Kidney epithelial cell (primary cell): ENCODE results near the gene C11orf97. TPM values are rescaled to one million over a fixed set of nuclear protein-coding genes. Genes with fewer than 3 reads are reported as not detected.
A peak's percentile ranks its signal among the peaks of the same experiment; 100 is the strongest.

Experiments
- DNase-seq: peaks from one replicate; pipeline ENCODE4 v3.0.0-alpha.2; 2010; ENCODE audit warnings: low read depth
- H3K27me3 ChIP-seq: 2 replicates; pipeline ENCODE4 v1.6.0; 2011; ENCODE audit warnings: low read length; ENCODE audit not compliant: control insufficient read depth, insufficient read depth
- H3K36me3 ChIP-seq: 2 replicates; pipeline ENCODE4 v1.5.1; 2011; ENCODE audit warnings: low read length; ENCODE audit not compliant: control insufficient read depth, insufficient read depth
- H3K4me3 ChIP-seq: 2 replicates; pipeline ENCODE4 v1.5.1; 2011; ENCODE audit warnings: low read depth, mild to moderate bottlenecking, control low read depth, low read length
- total RNA-seq: library from RNA; depleted of rRNA; stranded (reverse); fragments of >200 nt; gene quantifications from 2 replicates; pipeline ENCODE4 v1.2.3, GENCODE V29; 2015
- TF ChIP-seq, protein P1 (sequence below): IDR thresholded peaks from 2 replicates; pipeline ENCODE4 v1.5.1; 2011; ENCODE audit warnings: mild to moderate bottlenecking, moderate library complexity, low read length, control low read depth, inconsistent platforms; ENCODE audit not compliant: insufficient read depth, poor library complexity, severe bottlenecking

The C11orf97 gene
- total RNA-seq, 1 donor from 2014 or later: not detected

GRCh38 chr11:94518300-94518699 is 6.0 kb downstream of the C11orf97 start:
- TF ChIP-seq, protein P1, sequence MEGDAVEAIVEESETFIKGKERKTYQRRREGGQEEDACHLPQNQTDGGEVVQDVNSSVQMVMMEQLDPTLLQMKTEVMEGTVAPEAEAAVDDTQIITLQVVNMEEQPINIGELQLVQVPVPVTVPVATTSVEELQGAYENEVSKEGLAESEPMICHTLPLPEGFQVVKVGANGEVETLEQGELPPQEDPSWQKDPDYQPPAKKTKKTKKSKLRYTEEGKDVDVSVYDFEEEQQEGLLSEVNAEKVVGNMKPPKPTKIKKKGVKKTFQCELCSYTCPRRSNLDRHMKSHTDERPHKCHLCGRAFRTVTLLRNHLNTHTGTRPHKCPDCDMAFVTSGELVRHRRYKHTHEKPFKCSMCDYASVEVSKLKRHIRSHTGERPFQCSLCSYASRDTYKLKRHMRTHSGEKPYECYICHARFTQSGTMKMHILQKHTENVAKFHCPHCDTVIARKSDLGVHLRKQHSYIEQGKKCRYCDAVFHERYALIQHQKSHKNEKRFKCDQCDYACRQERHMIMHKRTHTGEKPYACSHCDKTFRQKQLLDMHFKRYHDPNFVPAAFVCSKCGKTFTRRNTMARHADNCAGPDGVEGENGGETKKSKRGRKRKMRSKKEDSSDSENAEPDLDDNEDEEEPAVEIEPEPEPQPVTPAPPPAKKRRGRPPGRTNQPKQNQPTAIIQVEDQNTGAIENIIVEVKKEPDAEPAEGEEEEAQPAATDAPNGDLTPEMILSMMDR: no peak
- H3K4me3 ChIP-seq: no peak overlapping the region
- DNase-seq: no peak
- no peaks in the 10 kb centered on the region for H3K27me3 ChIP-seq
- no peaks in the 10 kb centered on the region for H3K36me3 ChIP-seq

DNA sequence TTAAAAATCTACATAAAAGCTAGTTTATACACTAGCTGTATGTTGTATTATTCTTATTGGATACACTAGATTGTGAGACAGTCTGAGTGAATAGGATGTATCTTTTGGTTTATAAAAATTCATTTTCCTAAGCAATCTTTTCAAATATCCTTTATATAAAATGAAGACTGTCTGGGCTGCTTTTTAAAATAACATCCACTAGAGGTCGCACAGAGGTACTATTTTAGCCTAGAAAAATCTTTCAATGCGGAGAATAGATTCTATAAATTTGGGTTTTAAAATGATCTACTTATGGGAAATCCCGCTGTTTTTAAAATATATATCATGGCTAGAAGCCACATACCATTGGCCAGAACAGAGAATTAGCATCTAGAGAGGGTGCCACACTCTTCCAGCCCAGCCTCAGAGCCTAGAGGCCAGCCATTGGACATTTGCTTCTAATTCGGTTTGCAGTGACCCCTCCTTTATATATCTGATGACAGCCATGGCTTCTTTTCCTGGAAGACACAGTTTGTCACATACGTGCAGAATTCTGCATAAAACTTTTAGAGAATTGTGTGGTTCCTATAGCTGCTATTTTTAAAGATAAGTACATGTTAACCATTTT is 7.3 kb downstream of the C11orf97 start:
- Histone ChIP-seq H3K27me3 (no peaks in the 10 kb centered on the region), H3K4me3 (no peak overlapping the region), H3K36me3 (no peaks in the 10 kb centered on the region)
- TF ChIP-seq, protein P1: peak; percentile 54
- DNase-seq: no peak

DNA sequence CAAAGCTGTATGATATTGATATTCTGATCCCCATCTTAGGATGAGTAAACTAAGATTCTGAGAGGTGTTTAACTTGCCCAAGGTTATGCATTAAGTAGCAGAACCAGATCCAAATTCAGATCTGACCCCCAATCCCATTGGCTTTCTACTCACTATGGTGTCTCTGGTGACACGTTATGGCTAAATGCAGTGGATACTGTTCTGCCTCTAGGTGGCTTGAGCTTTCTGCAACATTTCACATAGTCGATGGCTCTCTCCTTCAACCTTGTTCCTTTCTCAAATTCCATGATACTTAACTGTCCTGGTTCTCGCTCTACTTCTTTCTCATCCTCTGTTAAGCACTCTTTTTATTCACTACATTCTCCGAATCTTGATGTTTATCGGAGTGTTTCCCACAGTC is 9.4 kb downstream of the C11orf97 start:
- DNase-seq: no peak
- no peaks in the 10 kb centered on the region for H3K36me3 ChIP-seq
- H3K27me3 ChIP-seq: no peaks in the 10 kb centered on the region
- H3K4me3 ChIP-seq: no peak overlapping the region
- TF ChIP-seq, protein P1: peak; percentile 24

- Histone ChIP-seq H3K27me3 (no peaks in the 10 kb centered on the region), H3K36me3 (no peaks in the 10 kb centered on the region), H3K4me3 (no peak overlapping the region)
- no peak for DNase-seq
- TF ChIP-seq, protein P1: no peak
These were observed 12.1 kb downstream of the C11orf97 start for GRCh38 chr11:94524341-94524740.

GRCh38 chr11:94525546-94526324 is 13.5 kb downstream of the C11orf97 start:
- H3K4me3 ChIP-seq: no peak overlapping the region
- DNase-seq: peak; percentile 56
- TF ChIP-seq, protein P1: no peak

More at GRCh38 chr11:94525546-94526324, 13.5 kb downstream of the C11orf97 start:
- Histone ChIP-seq H3K36me3 (no peaks in the 10 kb centered on the region), H3K27me3 (no peaks in the 10 kb centered on the region)
